Keratinocyte (primary cell): ENCODE results near the gene STEAP1. TPM values are rescaled to one million over a fixed set of nuclear protein-coding genes. Genes with fewer than 3 reads are reported as not detected.

Experiments used
- DNase-seq: peaks from one replicate; pipeline ENCODE4 v3.0.0-alpha.2; 2011; ENCODE audit warnings: low read depth, missing footprints, low spot score
- FAIRE-seq: peaks from 2 replicates; lab custom pipeline; 2011; peaks lifted over from hg19 to GRCh38; lab: Jason Lieb, UNC
- H2AFZ ChIP-seq: 2 replicates; pipeline ENCODE4 v1.6.0; 2012; ENCODE audit warnings: low read length, control low read depth, inconsistent platforms; ENCODE audit not compliant: control insufficient read depth
- H3K27ac ChIP-seq: 2 replicates; pipeline ENCODE4 v1.5.1; 2011; ENCODE audit warnings: low read length; ENCODE audit not compliant: control insufficient read depth, insufficient read depth
- H3K27me3 ChIP-seq: 3 replicates; pipeline ENCODE4 v1.6.0; 2011; ENCODE audit warnings: low read length; ENCODE audit not compliant: control insufficient read depth, insufficient read depth; ENCODE audit errors: extremely low read depth
- H3K36me3 ChIP-seq, 2 experiments: 2 replicates in 1 of 2; 3 replicates in 1 of 2; pipeline ENCODE4 v1.5.1; 2011; ENCODE audit warnings: low read length in 2 of 2, mild to moderate bottlenecking in 1 of 2; ENCODE audit not compliant: control insufficient read depth in 2 of 2, insufficient read depth in 2 of 2; ENCODE audit errors: extremely low read depth in 1 of 2
- H3K4me1 ChIP-seq: 3 replicates; pipeline ENCODE4 v1.5.1; 2011; ENCODE audit warnings: low read length; ENCODE audit not compliant: control insufficient read depth, insufficient read depth; ENCODE audit errors: extremely low read depth
- H3K4me2 ChIP-seq: 3 replicates; pipeline ENCODE4 v1.6.0; 2011; ENCODE audit warnings: low read depth, low read length; ENCODE audit not compliant: control insufficient read depth, insufficient read depth; ENCODE audit errors: extremely low read depth
- H3K4me3 ChIP-seq, 3 experiments: fragments of 200-600 bp in 1 of 3; sonication (generic) in 1 of 3; 2 replicates in 2 of 3; 3 replicates in 1 of 3; pipeline ENCODE4 v1.5.1; 2011 to 2016; ENCODE audit warnings: low read length in 3 of 3, mild to moderate bottlenecking in 3 of 3, control low read depth in 2 of 3, inconsistent platforms in 1 of 3, low read depth in 1 of 3, mixed read lengths in 1 of 3, mixed run types in 1 of 3, moderate library complexity in 1 of 3; ENCODE audit not compliant: control insufficient read depth in 2 of 3, insufficient read depth in 2 of 3; ENCODE audit errors: extremely low read depth in 1 of 3
- H3K79me2 ChIP-seq: 2 replicates; pipeline ENCODE4 v1.6.0; 2012; ENCODE audit warnings: low read length; ENCODE audit not compliant: control insufficient read depth, insufficient read depth
- H3K9ac ChIP-seq: 3 replicates; pipeline ENCODE4 v1.6.0; 2011; ENCODE audit warnings: low read length; ENCODE audit not compliant: control insufficient read depth, insufficient read depth; ENCODE audit errors: extremely low read depth
- H3K9me1 ChIP-seq: 3 replicates; pipeline ENCODE4 v1.6.0; 2011; ENCODE audit warnings: low read length; ENCODE audit not compliant: control insufficient read depth, insufficient read depth; ENCODE audit errors: extremely low read depth
- H3K9me3 ChIP-seq: 2 replicates; pipeline ENCODE4 v1.5.1; 2012; ENCODE audit warnings: low read depth, low read length; ENCODE audit not compliant: control insufficient read depth
- H4K20me1 ChIP-seq: 3 replicates; pipeline ENCODE4 v1.6.0; 2011; ENCODE audit warnings: low read length; ENCODE audit not compliant: control insufficient read depth, insufficient read depth; ENCODE audit errors: extremely low read depth
- EZH2 ChIP-seq: IDR thresholded peaks from one replicate; pipeline ENCODE4 v1.6.1; 2012; ENCODE audit warnings: inconsistent platforms, mild to moderate bottlenecking, low read length, moderate library complexity
- dilution Hi-C: fragments of 300-500 bp; cut with MboI; formaldehyde crosslinking; loops from one replicate; pipeline ENCODE4 v1.7.0; 2020; ENCODE audit warnings: low sequenced_read_pairs; ENCODE audit not compliant: extremely low pct_ligation_motif_present
- polyA plus RNA-seq, 5 experiments: library from polyadenylated mRNA; depleted of rRNA in 3 of 5; stranded (reverse) in 3 of 5; stranded (forward) in 1 of 5; unstranded in 1 of 5; fragments of >200 nt; gene quantifications; 1 replicate in 1 of 5; 2 replicates in 3 of 5; 3 replicates in 1 of 5; pipeline versions ENCODE4 v1.2.1 to v1.2.3, GENCODE V29; 2011 to 2012; ENCODE audit warnings: missing spikeins in 2 of 5, low read depth in 1 of 5, low replicate concordance in 1 of 5
- TF ChIP-seq, protein P1 (sequence below), 3 experiments: IDR thresholded peaks in 1 of 3; conservative IDR thresholded peaks in 1 of 3; optimal IDR thresholded peaks in 1 of 3; 2 replicates in 2 of 3; 3 replicates in 1 of 3; pipeline versions ENCODE3 to v1.5.1; 2011; ENCODE audit warnings: low read length in 3 of 3, mild to moderate bottlenecking in 3 of 3, moderate library complexity in 2 of 3, control low read depth in 1 of 3, inconsistent platforms in 1 of 3; ENCODE audit not compliant: insufficient read depth in 2 of 3; ENCODE audit errors: extremely low read depth in 1 of 3

Gene STEAP1
- polyA plus RNA-seq, 1 donor (not counting 4 experiments of a cell fraction or from before 2014, with no cell fraction given), result 19.0 TPM

- no peaks in the 10 kb centered on the region for H3K79me2 ChIP-seq
- no peaks in the 10 kb centered on the region for H3K27me3 ChIP-seq
- H3K9ac ChIP-seq, result no peak overlapping the region
- H3K4me2 ChIP-seq, result no peak overlapping the region
- no peaks in the 10 kb centered on the region for H3K9me3 ChIP-seq
- no peaks in the 10 kb centered on the region for H4K20me1 ChIP-seq
- FAIRE-seq, result no peak
- no peak overlapping the region for H2AFZ ChIP-seq
- no peak for DNase-seq
- H3K4me3 ChIP-seq, result no peak overlapping the region
- no peaks in the 10 kb centered on the region for H3K36me3 ChIP-seq
- H3K27ac ChIP-seq, result no peak overlapping the region
- dilution Hi-C loops, result no loop called here
- no peaks in the 10 kb centered on the region for H3K4me1 ChIP-seq
- no peaks in the 10 kb centered on the region for H3K9me1 ChIP-seq
- no peak for TF ChIP-seq EZH2
- TF ChIP-seq, protein P1, sequence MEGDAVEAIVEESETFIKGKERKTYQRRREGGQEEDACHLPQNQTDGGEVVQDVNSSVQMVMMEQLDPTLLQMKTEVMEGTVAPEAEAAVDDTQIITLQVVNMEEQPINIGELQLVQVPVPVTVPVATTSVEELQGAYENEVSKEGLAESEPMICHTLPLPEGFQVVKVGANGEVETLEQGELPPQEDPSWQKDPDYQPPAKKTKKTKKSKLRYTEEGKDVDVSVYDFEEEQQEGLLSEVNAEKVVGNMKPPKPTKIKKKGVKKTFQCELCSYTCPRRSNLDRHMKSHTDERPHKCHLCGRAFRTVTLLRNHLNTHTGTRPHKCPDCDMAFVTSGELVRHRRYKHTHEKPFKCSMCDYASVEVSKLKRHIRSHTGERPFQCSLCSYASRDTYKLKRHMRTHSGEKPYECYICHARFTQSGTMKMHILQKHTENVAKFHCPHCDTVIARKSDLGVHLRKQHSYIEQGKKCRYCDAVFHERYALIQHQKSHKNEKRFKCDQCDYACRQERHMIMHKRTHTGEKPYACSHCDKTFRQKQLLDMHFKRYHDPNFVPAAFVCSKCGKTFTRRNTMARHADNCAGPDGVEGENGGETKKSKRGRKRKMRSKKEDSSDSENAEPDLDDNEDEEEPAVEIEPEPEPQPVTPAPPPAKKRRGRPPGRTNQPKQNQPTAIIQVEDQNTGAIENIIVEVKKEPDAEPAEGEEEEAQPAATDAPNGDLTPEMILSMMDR (optimal IDR thresholded peaks at IDR 0.05 in 1 of 3, IDR thresholded peaks at IDR 0.05 in 1 of 3, conservative IDR thresholded peaks at IDR 0.05 in 1 of 3; ENCODE audit: extremely low read depth in 1 of 3, insufficient read depth in 2 of 3, low read length in 3 of 3), result no peak
Observed at GRCh38 chr7:90166153-90166552, 11.9 kb downstream of the STEAP1 start.

DNA sequence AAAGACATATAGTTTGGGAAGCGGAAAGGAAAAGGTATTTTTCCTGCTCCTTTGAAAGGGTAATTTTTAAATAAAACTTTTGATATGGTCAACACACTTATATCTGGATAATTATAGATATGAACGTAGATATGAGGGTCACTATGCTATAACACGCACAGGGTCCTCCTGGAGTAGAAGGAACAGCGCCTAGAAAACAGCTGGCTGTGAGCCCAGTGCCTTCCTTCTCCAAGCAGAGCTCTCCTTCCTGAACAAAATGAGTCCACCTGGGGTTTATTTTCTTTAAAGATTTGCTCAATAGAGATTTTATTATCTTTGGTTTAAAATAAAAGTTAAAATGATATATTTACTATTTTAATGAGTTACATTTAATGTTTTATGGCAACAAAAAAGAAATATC is 13.1 kb downstream of the STEAP1 start:
- dilution Hi-C loops, result no loop called here
- H3K27ac ChIP-seq, result no peak overlapping the region
- no peak for DNase-seq

More for the DNA sequence above, 13.1 kb downstream of the STEAP1 start:
- Histone ChIP-seq H3K4me1 (no peaks in the 10 kb centered on the region), H3K36me3 (no peaks in the 10 kb centered on the region), H3K9ac (no peak overlapping the region), H4K20me1 (no peaks in the 10 kb centered on the region), H3K27me3 (no peaks in the 10 kb centered on the region), H3K9me3 (no peaks in the 10 kb centered on the region), H3K79me2 (no peaks in the 10 kb centered on the region), H3K9me1 (no peaks in the 10 kb centered on the region), H2AFZ (no peak overlapping the region), H3K4me3 (no peak overlapping the region), H3K4me2 (no peak overlapping the region)
- FAIRE-seq, result no peak
- no peak for TF ChIP-seq EZH2
- TF ChIP-seq, protein P1 (optimal IDR thresholded peaks at IDR 0.05 in 1 of 3, IDR thresholded peaks at IDR 0.05 in 1 of 3, conservative IDR thresholded peaks at IDR 0.05 in 1 of 3; ENCODE audit: extremely low read depth in 1 of 3, insufficient read depth in 2 of 3, low read length in 3 of 3), result no peak
